Measurements from ENCODE around the gene CPNE8.

DNA sequence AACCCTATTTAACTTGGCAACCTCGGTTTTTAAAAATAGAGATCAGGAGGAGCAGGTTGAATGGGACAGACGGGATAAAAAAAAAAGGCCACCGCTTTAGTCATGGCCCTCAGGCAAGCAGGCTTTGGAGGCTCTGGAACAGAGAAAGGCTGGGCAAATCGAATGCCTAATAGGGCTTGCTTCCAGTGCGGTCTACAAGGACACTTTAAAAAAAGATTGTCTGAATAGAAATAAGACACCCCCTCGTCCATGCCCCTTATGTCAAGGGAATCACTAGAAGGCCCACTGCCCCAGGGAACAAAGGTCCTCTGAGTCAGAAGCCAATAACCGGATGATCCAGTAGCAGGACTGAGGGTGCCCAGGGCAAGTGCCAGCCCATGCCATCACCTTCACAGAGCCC is 265.8 kb downstream of the CPNE8 start:
- TF ChIP-seq, protein P1, sequence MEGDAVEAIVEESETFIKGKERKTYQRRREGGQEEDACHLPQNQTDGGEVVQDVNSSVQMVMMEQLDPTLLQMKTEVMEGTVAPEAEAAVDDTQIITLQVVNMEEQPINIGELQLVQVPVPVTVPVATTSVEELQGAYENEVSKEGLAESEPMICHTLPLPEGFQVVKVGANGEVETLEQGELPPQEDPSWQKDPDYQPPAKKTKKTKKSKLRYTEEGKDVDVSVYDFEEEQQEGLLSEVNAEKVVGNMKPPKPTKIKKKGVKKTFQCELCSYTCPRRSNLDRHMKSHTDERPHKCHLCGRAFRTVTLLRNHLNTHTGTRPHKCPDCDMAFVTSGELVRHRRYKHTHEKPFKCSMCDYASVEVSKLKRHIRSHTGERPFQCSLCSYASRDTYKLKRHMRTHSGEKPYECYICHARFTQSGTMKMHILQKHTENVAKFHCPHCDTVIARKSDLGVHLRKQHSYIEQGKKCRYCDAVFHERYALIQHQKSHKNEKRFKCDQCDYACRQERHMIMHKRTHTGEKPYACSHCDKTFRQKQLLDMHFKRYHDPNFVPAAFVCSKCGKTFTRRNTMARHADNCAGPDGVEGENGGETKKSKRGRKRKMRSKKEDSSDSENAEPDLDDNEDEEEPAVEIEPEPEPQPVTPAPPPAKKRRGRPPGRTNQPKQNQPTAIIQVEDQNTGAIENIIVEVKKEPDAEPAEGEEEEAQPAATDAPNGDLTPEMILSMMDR (IDR thresholded peaks at IDR 0.05): no peak
- no peak for TF ChIP-seq POLR2AphosphoS5 (IDR thresholded peaks at IDR 0.05)
- TF ChIP-seq EP300 (IDR thresholded peaks at IDR 0.05): no peak

Measured in sigmoid colon (tissue), 4 donors.